GM12892 (cell line): ENCODE results near the gene SSR4. TPM values are rescaled to one million over a fixed set of nuclear protein-coding genes. Genes with fewer than 3 reads are reported as not detected.
"Not testable (repeated sequence)": the region's sequence is repeated elsewhere in the genome, so short reads cannot be mapped to it uniquely, and the experiment has no call there.

Source experiments
- DNase-seq: peaks from one replicate; pipeline ENCODE4 v3.0.0; 2011; ENCODE audit not compliant: insufficient read length
- FAIRE-seq: peaks from 2 replicates; lab custom pipeline; 2011; peaks lifted over from hg19 to GRCh38; lab: Jason Lieb, UNC
- POLR2A ChIP-seq: IDR thresholded peaks from 2 replicates; pipeline ENCODE4 v1.6.1; 2011; ENCODE audit warnings: low read depth, low read length, control low read depth
- POLR2AphosphoS5 ChIP-seq: IDR thresholded peaks from 2 replicates; pipeline ENCODE4 v1.6.1; 2011; ENCODE audit warnings: low read depth, low read length, control low read depth
- TAF1 ChIP-seq: IDR thresholded peaks from 2 replicates; pipeline ENCODE4 v1.6.1; 2011; ENCODE audit warnings: low read depth, mild to moderate bottlenecking, control low read depth, low read length, borderline replicate concordance
- polyA plus RNA-seq: library from polyadenylated mRNA; unstranded; fragments of >200 nt; gene quantifications from one replicate; pipeline ENCODE4 v1.2.1, GENCODE V29; 2012; ENCODE audit warnings: missing spikeins, inconsistent platforms; ENCODE audit not compliant: missing spikeins

Gene SSR4
- polyA plus RNA-seq, result 239 TPM

- peak; percentile 94 for FAIRE-seq
Measured at GRCh38 chrX:153794018-153794896, at the start of gene SSR4, which contains the start of gene IDH3G. Gene SSR4 (plus strand): TSS chrX:153794668. CDS start chrX:153794688, 20 bp downstream. Gene IDH3G (minus strand): TSS chrX:153794375. CDS start chrX:153794326, 49 bp downstream.

DNA sequence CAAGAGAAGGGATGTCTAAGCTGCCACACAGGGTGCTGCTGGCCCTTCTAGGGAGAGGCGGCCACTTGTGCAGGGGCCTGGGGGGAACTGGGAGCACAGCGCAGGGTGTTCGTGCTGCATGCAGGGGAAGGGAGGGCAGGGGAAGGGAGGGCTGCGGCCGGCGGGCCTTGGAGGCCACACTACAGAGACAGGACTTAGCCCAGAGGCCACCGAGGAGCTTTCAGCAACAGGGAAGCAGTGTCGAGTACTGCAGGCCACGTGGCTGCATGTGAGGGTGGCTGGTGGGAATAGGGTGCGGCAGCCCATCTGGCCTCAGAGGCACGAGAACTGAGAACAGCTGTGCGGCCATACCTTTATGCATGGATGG is 49.4 kb upstream of the SSR4 start:
- FAIRE-seq, DNase-seq: not testable (repeated sequence)

More at GRCh38 chrX:153794018-153794896, at the start of gene SSR4, which contains the start of gene IDH3G:
- peak; percentile 96 for DNase-seq
- TF ChIP-seq POLR2A (peak; percentile 86), TAF1 (peak; percentile 68), POLR2AphosphoS5 (peak; percentile 82)

- FAIRE-seq (no peak), DNase-seq (no peak)
- no peak for TF ChIP-seq POLR2AphosphoS5
- TF ChIP-seq TAF1, result no peak
- TF ChIP-seq POLR2A, result no peak
Measured at GRCh38 chrX:153746359-153746758, 48.1 kb upstream of the SSR4 start.

GRCh38 chrX:153746991-153747390 is 47.5 kb upstream of the SSR4 start:
- DNase-seq, FAIRE-seq: not testable (repeated sequence)

DNA sequence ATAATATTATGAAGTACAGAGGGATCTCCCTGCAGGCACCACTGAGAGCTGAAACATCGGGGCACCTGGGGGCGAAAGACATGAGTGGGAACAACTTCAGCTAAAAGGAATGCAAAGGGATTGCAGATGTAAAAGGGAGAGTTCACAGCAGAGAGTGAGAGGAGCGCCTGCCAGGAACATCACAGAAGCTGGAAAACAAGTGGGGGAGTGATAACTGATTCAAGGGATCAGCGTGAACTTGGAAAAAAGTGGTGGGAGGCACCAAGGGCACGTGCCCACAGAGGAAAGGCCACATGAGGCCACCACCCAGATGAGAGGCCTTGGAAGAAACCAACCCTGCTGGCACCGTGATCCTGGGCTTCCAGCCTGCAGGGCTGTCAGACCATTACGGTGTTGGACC is 45.5 kb upstream of the SSR4 start:
- DNase-seq, FAIRE-seq: not testable (repeated sequence)

- no peak for DNase-seq
- TF ChIP-seq TAF1 (no peak), POLR2AphosphoS5 (no peak), POLR2A (no peak)
- FAIRE-seq, result no peak
Measured at GRCh38 chrX:153750127-153750774, 44.2 kb upstream of the SSR4 start.

GRCh38 chrX:153755136-153755535 is 39.3 kb upstream of the SSR4 start:
- DNase-seq, result no peak
- TF ChIP-seq TAF1, result no peak
- TF ChIP-seq POLR2A, result no peak
- no peak for TF ChIP-seq POLR2AphosphoS5
- FAIRE-seq, result no peak

GRCh38 chrX:153761863-153762262 is 32.6 kb upstream of the SSR4 start:
- FAIRE-seq (no peak), DNase-seq (no peak)
- TF ChIP-seq TAF1 (no peak), POLR2AphosphoS5 (no peak), POLR2A (no peak)

- DNase-seq, result no peak
- TF ChIP-seq POLR2AphosphoS5 (no peak), TAF1 (no peak), POLR2A (no peak)
- FAIRE-seq, result no peak
Measured at GRCh38 chrX:153762626-153763173, 31.8 kb upstream of the SSR4 start.

DNA sequence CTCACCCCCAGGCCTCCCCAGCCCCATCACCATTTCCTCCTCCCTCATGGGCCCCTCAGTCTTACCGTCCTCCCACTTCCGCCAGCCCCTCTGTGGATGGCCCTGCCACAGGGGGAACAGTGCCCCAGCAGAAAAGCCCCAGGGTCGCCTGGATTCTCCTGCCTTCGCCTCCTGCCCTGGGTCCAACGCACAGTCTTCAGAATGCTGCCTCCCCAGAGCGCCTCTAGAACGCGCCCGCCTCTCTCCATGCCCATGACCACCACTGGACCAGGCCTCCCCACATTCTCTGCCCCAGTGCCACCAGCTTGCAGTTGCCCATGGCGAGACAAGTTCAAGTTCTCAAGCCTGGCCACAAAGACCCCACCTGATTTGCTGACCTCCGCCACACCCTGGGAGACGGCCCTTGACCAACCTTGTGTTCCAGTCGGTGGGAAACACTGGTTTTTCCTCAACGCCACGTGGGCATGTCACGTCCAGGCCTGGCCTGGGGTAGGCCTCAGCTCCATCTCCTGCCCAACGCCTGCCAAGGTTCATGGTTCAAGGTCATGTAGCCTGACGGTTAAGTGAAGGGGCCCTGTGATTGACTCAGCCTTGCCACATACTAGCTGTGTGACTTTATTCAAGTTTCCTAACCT is 31.1 kb upstream of the SSR4 start:
- TF ChIP-seq TAF1 (no peak), POLR2AphosphoS5 (no peak), POLR2A (no peak)
- FAIRE-seq, result no peak
- peak; percentile 22 for DNase-seq

DNA sequence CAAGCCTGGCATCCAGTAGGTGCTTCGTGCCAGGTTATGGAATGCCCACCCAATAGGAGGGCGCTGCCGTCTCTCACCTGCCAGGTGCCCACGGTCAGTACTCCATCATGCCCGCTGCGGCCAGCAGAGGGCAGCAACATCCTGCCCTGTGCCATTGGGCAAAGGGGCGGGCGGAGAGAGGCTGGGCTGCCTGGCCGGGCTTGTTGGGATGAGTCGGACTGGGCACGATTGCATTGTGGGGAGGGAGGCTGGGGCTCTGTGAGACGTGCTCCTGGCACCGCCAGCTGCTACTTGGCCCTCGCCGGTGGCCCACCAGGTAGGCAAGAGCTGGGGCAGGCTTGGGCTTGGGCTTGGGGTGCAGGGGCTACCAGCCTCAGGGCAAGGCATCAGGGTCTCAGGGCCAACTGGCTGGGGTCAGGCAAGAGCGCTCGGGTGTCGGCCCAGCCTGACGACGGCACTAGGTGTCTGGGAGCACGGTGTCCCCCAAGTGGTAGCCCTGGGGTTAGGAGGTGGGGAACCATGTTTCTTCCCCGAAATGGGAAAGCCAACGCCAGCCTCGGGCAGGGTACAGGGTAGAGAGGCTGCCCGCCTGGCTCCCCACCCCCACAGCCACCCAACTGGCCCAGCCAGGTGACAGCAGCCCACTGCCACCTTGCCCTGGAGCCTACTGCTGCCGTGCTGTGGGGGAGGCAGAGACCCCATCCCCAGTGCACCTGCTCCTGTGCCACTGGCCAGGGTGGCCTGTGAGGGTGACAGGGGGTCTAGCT is 30.3 kb upstream of the SSR4 start, which contains the start of gene PLXNB3:
PLXNB3 (plus strand) TSS at position 261 of the 767 bp plus-strand sequence. CDS start 1,287 bp downstream, outside the sequence.
- FAIRE-seq, result peak; percentile 84
- TF ChIP-seq POLR2A, result no peak
- TF ChIP-seq POLR2AphosphoS5, result no peak
- peak; percentile 85 for DNase-seq
